Lung (tissue), 12 donors: ENCODE measurements around the gene SLC7A10. TPM values are rescaled to one million over a fixed set of nuclear protein-coding genes. Genes with fewer than 3 reads are reported as not detected.

Experiments
- ATAC-seq: fragments of 200-7000 bp; cut with Tn5 transposase; one replicate; pipeline ENCODE4 v1.9.1; 2020; ENCODE audit warnings: moderate number of reproducible peaks; ENCODE audit not compliant: insufficient read depth, low FRiP score
- DNase-seq, 3 donors: peaks; one replicate each; pipeline ENCODE4 v3.0.0-alpha.2; 2013 to 2017
- H3K27ac ChIP-seq, 2 donors: one replicate each; pipeline ENCODE4 v1.5.1; 2013; ENCODE audit warnings: mild to moderate bottlenecking in 2 of 2, moderate library complexity in 2 of 2, control low read depth in 1 of 2, inconsistent platforms in 1 of 2, low read depth in 1 of 2, low read length in 1 of 2
- H3K27me3 ChIP-seq, 3 donors: one replicate each; pipeline ENCODE4 v1.5.1; 2013; ENCODE audit warnings: low read length in 2 of 3; ENCODE audit not compliant: control insufficient read depth in 3 of 3, insufficient read depth in 3 of 3
- H3K36me3 ChIP-seq, 4 donors: one replicate each; pipeline ENCODE4 v1.5.1; 2013; ENCODE audit warnings: low read length in 4 of 4, mild to moderate bottlenecking in 1 of 4, moderate library complexity in 1 of 4; ENCODE audit not compliant: control insufficient read depth in 4 of 4, insufficient read depth in 4 of 4
- H3K4me1 ChIP-seq, 5 donors: one replicate each; pipeline ENCODE4 v1.5.1; 2013; ENCODE audit warnings: low read length in 5 of 5, mild to moderate bottlenecking in 2 of 5, moderate library complexity in 1 of 5; ENCODE audit not compliant: control insufficient read depth in 5 of 5, insufficient read depth in 5 of 5
- H3K4me3 ChIP-seq: one replicate; pipeline ENCODE4 v1.5.1; 2013; ENCODE audit warnings: mild to moderate bottlenecking, control low read depth, moderate library complexity
- H3K9ac ChIP-seq, 2 donors: one replicate each; pipeline ENCODE4 v1.5.1; 2013; ENCODE audit warnings: low read length in 2 of 2, control low read depth in 1 of 2; ENCODE audit not compliant: insufficient read depth in 1 of 2
- H3K9me3 ChIP-seq, 4 donors: one replicate each; pipeline ENCODE4 v1.5.1; 2013; ENCODE audit warnings: low read length in 3 of 4, mild to moderate bottlenecking in 1 of 4, moderate library complexity in 1 of 4; ENCODE audit not compliant: control insufficient read depth in 4 of 4, insufficient read depth in 3 of 4
- CTCF ChIP-seq: IDR thresholded peaks from 2 replicates; pipeline ENCODE4 v1.5.1; 2012; ENCODE audit warnings: mild to moderate bottlenecking; ENCODE audit errors: control extremely low read depth, extremely low read depth
- WGBS, 2 donors: extraction: QIAGEN DNeasy Blood & Tissue Kit; methylation state at CpG; one replicate each; pipeline ENCODE4 v1.1.7; 2013; 5-methylcytosine and 5-hydroxymethylcytosine counted together
- polyA plus RNA-seq, 2 donors: library from polyadenylated mRNA; stranded (reverse); fragments of 200-250 nt; gene quantifications; one replicate each; pipeline ENCODE4 v1.2.1, GENCODE V29; 2013
- total RNA-seq, 2 donors: library from RNA; depleted of rRNA in 1 of 2; stranded (reverse); fragments of >200 nt in 1 of 2; gene quantifications; one replicate each; pipeline ENCODE4 v1.2.1, GENCODE V29; 2014 to 2021
- donor health status: control.
- donor health status: control.
- donor health status: Bipolar disorder and iron deficiency.
- donor health status: healthy.
- donor health status: DM: yes; HTN: yes; CAD: no.

Gene SLC7A10
- total and polyA plus RNA-seq, 4 donors, result 0.02 to 0.71 (median 0.16) TPM

GRCh38 chr19:33248553-33248953 is 22.9 kb upstream of the SLC7A10 start:
- WGBS, 2 donors, result 63 to 66% methylated on average over 11 of the region's 11 CpGs
- no peak overlapping the region for H3K9ac ChIP-seq
- ATAC-seq, result no peak
- TF ChIP-seq CTCF, result no peak
- no peak overlapping the region for H3K4me3 ChIP-seq
- DNase-seq, result no peak
- H3K27me3 ChIP-seq, result no peaks in the 10 kb centered on the region
- H3K4me1 ChIP-seq, result peaks cover 0 to 5% (median 0%) of the 10 kb centered on the region in 5 donors
- H3K9me3 ChIP-seq, result peaks cover 0 to 6% (median under 1%) of the 10 kb centered on the region in 4 donors
- no peaks in the 10 kb centered on the region for H3K36me3 ChIP-seq
- H3K27ac ChIP-seq, result no peak overlapping the region

GRCh38 chr19:33248104-33248503 is 22.5 kb upstream of the SLC7A10 start:
- DNase-seq, result no peak
- no peak for ATAC-seq

GRCh38 chr19:33247441-33247819 is 21.8 kb upstream of the SLC7A10 start:
- Histone ChIP-seq H3K4me1 (peaks cover 0 to 5% (median 0%) of the 10 kb centered on the region in 5 donors), H3K27ac (no peak overlapping the region), H3K27me3 (no peaks in the 10 kb centered on the region), H3K36me3 (no peaks in the 10 kb centered on the region), H3K4me3 (no peak overlapping the region), H3K9ac (no peak overlapping the region), H3K9me3 (peaks cover 0 to 6% (median under 1%) of the 10 kb centered on the region in 4 donors)
- ATAC-seq (no peak), DNase-seq (no peak)
- TF ChIP-seq CTCF, result no peak
- WGBS, 2 donors, result 78 to 100% methylated on average over 1 of the region's 1 CpG

More at GRCh38 chr19:33248104-33248503, 22.5 kb upstream of the SLC7A10 start:
- 79 to 86% methylated on average over 7 to 8 of the region's 8 CpGs for WGBS, 2 donors
- Histone ChIP-seq H3K27me3 (no peaks in the 10 kb centered on the region), H3K9me3 (peaks cover 0 to 6% (median under 1%) of the 10 kb centered on the region in 4 donors), H3K4me1 (peaks cover 0 to 5% (median 0%) of the 10 kb centered on the region in 5 donors), H3K36me3 (no peaks in the 10 kb centered on the region), H3K27ac (no peak overlapping the region), H3K9ac (no peak overlapping the region), H3K4me3 (no peak overlapping the region)
- TF ChIP-seq CTCF, result no peak

GRCh38 chr19:33246709-33247440 is 21.2 kb upstream of the SLC7A10 start:
- Histone ChIP-seq H3K27me3 (no peaks in the 10 kb centered on the region), H3K36me3 (no peaks in the 10 kb centered on the region)
- DNase-seq, result no peak

More at GRCh38 chr19:33246709-33247440, 21.2 kb upstream of the SLC7A10 start:
- no peak overlapping the region for H3K27ac ChIP-seq
- no peak overlapping the region for H3K9ac ChIP-seq
- TF ChIP-seq CTCF, result no peak
- H3K4me1 ChIP-seq, result peaks cover 0 to 5% (median 0%) of the 10 kb centered on the region in 5 donors
- H3K4me3 ChIP-seq, result no peak overlapping the region
- WGBS, 2 donors, result 74 to 81% methylated on average over 7 of the region's 7 CpGs
- peaks cover 0 to 6% (median under 1%) of the 10 kb centered on the region in 4 donors for H3K9me3 ChIP-seq
- no peak for ATAC-seq
